ENCODE measurements around the gene NAA38.

DNA sequence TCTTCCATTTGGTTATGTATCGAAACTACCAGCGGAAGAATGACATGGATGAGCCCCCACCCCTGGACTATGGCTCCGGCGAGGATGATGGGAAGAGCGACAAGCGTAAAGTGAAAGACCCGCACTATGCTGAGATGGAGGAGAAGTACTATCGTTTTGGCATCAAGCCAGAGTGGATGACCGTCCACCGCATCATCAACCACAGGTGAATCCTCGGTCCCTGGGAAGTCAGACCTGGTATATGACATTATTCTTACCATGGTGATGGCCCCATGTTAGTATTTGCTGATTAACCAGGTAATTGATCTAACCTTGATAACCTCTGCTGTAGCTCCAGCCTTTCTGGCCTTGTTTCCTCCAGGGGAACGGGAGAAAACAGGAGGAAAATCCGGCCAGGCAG is 39.7 kb upstream of the NAA38 start:
- TF ChIP-seq POLR2A (IDR thresholded peaks at IDR 0.05; ENCODE audit: low read length) (no peak), GATA1 (IDR thresholded peaks at IDR 0.05; ENCODE audit: low read depth, low read length) (no peak)
